ENCODE results near the gene MAG.

DNA sequence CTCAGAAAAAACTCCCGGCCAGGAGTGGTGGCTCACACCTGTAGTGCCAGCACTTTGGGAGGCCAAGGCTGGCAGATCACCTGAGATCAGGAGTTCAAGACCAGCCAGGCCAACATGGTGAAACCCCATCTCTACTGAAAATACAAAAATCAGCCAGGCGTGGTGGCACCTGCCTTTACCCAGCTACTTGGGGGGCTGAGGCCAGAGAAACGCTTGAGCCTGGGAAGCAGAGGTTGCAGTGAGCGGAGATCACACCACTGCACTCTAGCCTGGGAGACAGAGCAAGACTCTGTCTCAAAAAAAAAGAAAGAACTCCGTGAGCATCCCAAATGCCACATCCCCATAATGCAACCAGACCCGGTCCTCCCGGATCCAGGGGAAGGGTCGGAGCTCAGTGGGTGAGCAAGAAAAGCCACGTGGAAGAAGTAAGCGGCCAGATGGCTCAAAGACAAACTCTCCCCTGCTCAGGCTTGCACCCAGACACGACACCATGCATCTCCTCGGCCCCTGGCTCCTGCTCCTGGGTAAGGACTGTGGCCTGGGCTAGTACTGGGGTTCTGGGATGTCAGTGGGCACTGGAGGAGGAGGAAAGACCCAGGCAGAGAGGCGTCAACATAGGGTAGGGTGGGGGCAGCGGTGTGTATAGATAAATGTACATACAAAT lies 39.7 kb downstream of the MAG start:
- no peak for TF ChIP-seq CTCF (tag by site-specific recombination; IDR thresholded peaks at IDR 0.05)
- no peak for TF ChIP-seq ZNF140 (tag by site-specific recombination; IDR thresholded peaks at IDR 0.05)
- TF ChIP-seq ZNF23 (tag by site-specific recombination; IDR thresholded peaks at IDR 0.05; ENCODE audit: borderline replicate concordance) = no peak
- no peak for TF ChIP-seq ZNF585B (tag by site-specific recombination; IDR thresholded peaks at IDR 0.05)
- no peak for TF ChIP-seq ZSCAN18 (tag by site-specific recombination; IDR thresholded peaks at IDR 0.05)
- no peak for TF ChIP-seq REPIN1 (tag by site-specific recombination; IDR thresholded peaks at IDR 0.05; ENCODE audit: low read depth)
- no peak for TF ChIP-seq ZFP3 (tag by site-specific recombination; IDR thresholded peaks at IDR 0.05; ENCODE audit: low read depth)
- no peak for TF ChIP-seq ZNF341 (tag by site-specific recombination; IDR thresholded peaks at IDR 0.05; ENCODE audit: low read depth)
- no peak for TF ChIP-seq ZNF274 (IDR thresholded peaks at IDR 0.05; ENCODE audit: low read length)
- no peak for TF ChIP-seq ZNF274 (tag by site-specific recombination; IDR thresholded peaks at IDR 0.05; ENCODE audit: borderline replicate concordance)
- no peak for TF ChIP-seq ZNF394 (tag by site-specific recombination; IDR thresholded peaks at IDR 0.05; ENCODE audit: borderline replicate concordance)
